Measurements from ENCODE around the gene IFFO2.
A peak's percentile ranks its signal among the peaks of the same experiment; 100 is the strongest.

Gene IFFO2

GRCh38 chr1:18944810-18945209 is 11.7 kb downstream of the IFFO2 start:
- Histone ChIP-seq H3K4me3 (ENCODE audit: low read depth, low read length) (no peak overlapping the region), H3K36me3 (replicated peaks) (no peaks in the 10 kb centered on the region), H3K27me3 (replicated peaks) (no peaks in the 10 kb centered on the region), H3K27ac (no peak overlapping the region)
- no peak for TF ChIP-seq CTCF (IDR thresholded peaks at IDR 0.05; ENCODE audit: low read depth, low read length, missing control alignments)
- no peak for DNase-seq
- in situ Hi-C loops (cut with HindIII; ENCODE audit: low pct_ligation_motif_present, low sequenced_read_pairs) = no loop called here

- no peaks in the 10 kb centered on the region for H3K36me3 ChIP-seq (replicated peaks)
- no peak overlapping the region for H3K27ac ChIP-seq
- no peaks in the 10 kb centered on the region for H3K27me3 ChIP-seq (replicated peaks)
- H3K4me3 ChIP-seq (ENCODE audit: low read depth, low read length) = no peak overlapping the region
- in situ Hi-C loops (cut with HindIII; ENCODE audit: low pct_ligation_motif_present, low sequenced_read_pairs) = no loop called here
- DNase-seq = no peak
- TF ChIP-seq CTCF (IDR thresholded peaks at IDR 0.05; ENCODE audit: low read depth, low read length, missing control alignments) = no peak
These were observed 12.4 kb downstream of the IFFO2 start for GRCh38 chr1:18943914-18944572.

GRCh38 chr1:18943162-18943561 is 13.3 kb downstream of the IFFO2 start:
- Histone ChIP-seq H3K27me3 (replicated peaks) (no peaks in the 10 kb centered on the region), H3K36me3 (replicated peaks) (no peaks in the 10 kb centered on the region), H3K4me3 (ENCODE audit: low read depth, low read length) (no peak overlapping the region), H3K27ac (no peak overlapping the region)
- in situ Hi-C loops (cut with HindIII; ENCODE audit: low pct_ligation_motif_present, low sequenced_read_pairs) = no loop called here
- DNase-seq = no peak
- no peak for TF ChIP-seq CTCF (IDR thresholded peaks at IDR 0.05; ENCODE audit: low read depth, low read length, missing control alignments)

GRCh38 chr1:18942340-18942739 is 14.1 kb downstream of the IFFO2 start:
- Histone ChIP-seq H3K27me3 (replicated peaks) (no peaks in the 10 kb centered on the region), H3K36me3 (replicated peaks) (no peaks in the 10 kb centered on the region), H3K27ac (no peak overlapping the region), H3K4me3 (ENCODE audit: low read depth, low read length) (no peak overlapping the region)
- no peak for TF ChIP-seq CTCF (IDR thresholded peaks at IDR 0.05; ENCODE audit: low read depth, low read length, missing control alignments)
- in situ Hi-C loops (cut with HindIII; ENCODE audit: low pct_ligation_motif_present, low sequenced_read_pairs) = no loop called here
- no peak for DNase-seq

GRCh38 chr1:18941221-18942141 is 15.0 kb downstream of the IFFO2 start:
- peak; percentile 83 for DNase-seq
- in situ Hi-C loops (cut with HindIII; ENCODE audit: low pct_ligation_motif_present, low sequenced_read_pairs) = no loop called here
- H3K4me3 ChIP-seq (ENCODE audit: low read depth, low read length) = no peak overlapping the region

More at GRCh38 chr1:18941221-18942141, 15.0 kb downstream of the IFFO2 start:
- H3K27ac ChIP-seq = peak overlapping the region; percentile 40
- TF ChIP-seq CTCF (IDR thresholded peaks at IDR 0.05; ENCODE audit: low read depth, low read length, missing control alignments) = no peak
- H3K36me3 ChIP-seq (replicated peaks) = no peaks in the 10 kb centered on the region
- no peaks in the 10 kb centered on the region for H3K27me3 ChIP-seq (replicated peaks)
